Epithelial cell of proximal tubule (primary cell): Measurements from ENCODE around the gene SLU7. TPM values are rescaled to one million over a fixed set of nuclear protein-coding genes. Genes with fewer than 3 reads are reported as not detected.

ENCODE experiments used
- DNase-seq: peaks from one replicate; pipeline ENCODE4 v3.0.0-alpha.2; 2011; ENCODE audit warnings: low read depth
- H3K4me3 ChIP-seq: 2 replicates; pipeline ENCODE4 v1.5.1; 2011; ENCODE audit warnings: low read depth, mild to moderate bottlenecking, low read length
- total RNA-seq: library from RNA; depleted of rRNA; stranded (reverse); fragments of >200 nt; gene quantifications from 2 replicates; pipeline ENCODE4 v1.2.3, GENCODE V29; 2015
- TF ChIP-seq, protein P1 (sequence below): conservative IDR thresholded peaks from 2 replicates; pipeline ENCODE4 v1.5.1; 2012; ENCODE audit warnings: low read depth, mild to moderate bottlenecking, low read length

The SLU7 gene
- total RNA-seq, 1 donor from 2014 or later, result 59.0 TPM

DNA sequence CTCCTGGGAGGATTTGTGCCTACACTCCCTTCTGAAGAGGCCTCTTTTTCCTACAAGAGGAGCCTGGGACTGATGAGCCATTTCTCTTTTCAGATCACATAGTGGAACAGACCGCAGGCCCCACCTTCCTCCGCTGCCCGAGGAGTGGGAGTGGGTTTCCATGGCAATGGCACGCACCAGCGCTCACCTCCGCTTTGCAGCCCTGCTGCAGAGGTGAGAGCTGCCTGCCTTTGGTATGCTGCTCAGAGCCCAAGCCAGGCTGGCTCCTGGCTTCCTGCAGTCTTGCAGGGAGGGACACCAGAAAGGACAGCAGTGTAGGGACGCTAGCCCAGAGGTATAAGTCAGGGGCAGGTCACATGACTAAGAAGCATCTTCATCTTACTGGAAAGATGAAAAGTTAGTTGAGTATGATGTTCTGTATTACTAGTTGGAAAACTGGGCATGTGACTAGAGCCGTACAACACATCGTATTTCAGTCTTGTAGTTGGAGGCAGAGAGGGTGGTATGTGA lies 15.2 kb upstream of the SLU7 start:
- no peak for DNase-seq
- H3K4me3 ChIP-seq, result no peak overlapping the region
- TF ChIP-seq, protein P1, sequence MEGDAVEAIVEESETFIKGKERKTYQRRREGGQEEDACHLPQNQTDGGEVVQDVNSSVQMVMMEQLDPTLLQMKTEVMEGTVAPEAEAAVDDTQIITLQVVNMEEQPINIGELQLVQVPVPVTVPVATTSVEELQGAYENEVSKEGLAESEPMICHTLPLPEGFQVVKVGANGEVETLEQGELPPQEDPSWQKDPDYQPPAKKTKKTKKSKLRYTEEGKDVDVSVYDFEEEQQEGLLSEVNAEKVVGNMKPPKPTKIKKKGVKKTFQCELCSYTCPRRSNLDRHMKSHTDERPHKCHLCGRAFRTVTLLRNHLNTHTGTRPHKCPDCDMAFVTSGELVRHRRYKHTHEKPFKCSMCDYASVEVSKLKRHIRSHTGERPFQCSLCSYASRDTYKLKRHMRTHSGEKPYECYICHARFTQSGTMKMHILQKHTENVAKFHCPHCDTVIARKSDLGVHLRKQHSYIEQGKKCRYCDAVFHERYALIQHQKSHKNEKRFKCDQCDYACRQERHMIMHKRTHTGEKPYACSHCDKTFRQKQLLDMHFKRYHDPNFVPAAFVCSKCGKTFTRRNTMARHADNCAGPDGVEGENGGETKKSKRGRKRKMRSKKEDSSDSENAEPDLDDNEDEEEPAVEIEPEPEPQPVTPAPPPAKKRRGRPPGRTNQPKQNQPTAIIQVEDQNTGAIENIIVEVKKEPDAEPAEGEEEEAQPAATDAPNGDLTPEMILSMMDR, result no peak

DNA sequence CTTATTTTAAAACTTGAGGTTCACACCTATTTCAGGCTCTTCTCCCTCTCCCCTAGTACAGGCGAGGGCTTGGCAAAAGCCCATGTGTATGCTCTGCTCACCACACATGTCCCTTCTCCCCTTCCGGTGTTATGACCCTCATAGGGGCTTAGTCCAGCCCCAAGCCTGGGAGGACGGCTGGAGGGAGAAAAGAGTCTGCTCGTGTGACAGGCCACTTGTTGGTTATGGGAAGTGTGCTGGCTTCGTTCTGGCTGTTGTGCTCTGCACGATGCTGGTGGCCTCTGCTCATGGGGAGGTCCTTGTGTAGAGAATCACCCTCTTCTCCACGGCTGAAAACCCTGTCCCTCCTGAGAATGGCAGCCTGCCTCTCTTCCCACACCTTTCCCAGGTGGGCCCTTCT lies 13.9 kb upstream of the SLU7 start:
- H3K4me3 ChIP-seq, result no peak overlapping the region
- TF ChIP-seq, protein P1, result no peak
- DNase-seq, result no peak

DNA sequence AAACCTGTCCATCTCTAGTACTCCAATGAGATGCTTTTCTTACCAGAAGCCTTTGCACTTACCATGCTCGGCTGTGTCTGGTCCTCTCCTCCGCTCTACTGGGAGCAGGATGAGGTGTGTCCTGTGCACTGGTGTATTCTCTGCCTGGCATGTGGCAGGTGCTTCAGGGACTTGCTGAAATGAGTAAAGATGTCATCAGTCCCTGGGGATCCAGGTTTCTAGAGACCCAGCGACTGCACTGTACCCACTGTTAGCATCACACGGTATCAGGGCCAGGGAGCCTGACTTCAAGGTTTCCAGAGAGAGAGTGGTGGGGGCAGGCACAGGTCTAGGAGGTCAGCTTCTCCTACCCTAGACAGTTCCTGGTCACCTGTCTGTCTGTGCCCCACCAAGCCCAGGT lies 13.3 kb upstream of the SLU7 start:
- no peak overlapping the region for H3K4me3 ChIP-seq
- DNase-seq, result no peak
- TF ChIP-seq, protein P1, result no peak

DNA sequence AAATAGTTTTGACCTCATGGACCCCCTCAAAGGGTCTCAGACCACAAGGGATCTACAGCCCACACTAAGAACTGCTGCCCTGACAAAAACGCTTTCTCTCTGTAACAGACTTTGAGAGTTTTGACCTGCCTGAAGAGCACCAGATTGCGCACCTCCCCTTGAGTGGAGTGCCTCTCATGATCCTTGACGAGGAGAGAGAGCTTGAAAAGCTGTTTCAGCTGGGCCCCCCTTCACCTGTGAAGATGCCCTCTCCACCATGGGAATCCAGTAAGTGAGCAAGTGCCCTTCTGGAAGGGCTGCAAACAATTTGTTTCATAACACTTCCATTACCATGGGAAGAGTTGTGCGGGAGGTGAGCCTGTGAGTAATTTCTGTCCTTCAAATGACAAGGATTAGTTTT lies 8.7 kb upstream of the SLU7 start:
- TF ChIP-seq, protein P1, result no peak
- no peak for DNase-seq
- H3K4me3 ChIP-seq, result no peak overlapping the region

DNA sequence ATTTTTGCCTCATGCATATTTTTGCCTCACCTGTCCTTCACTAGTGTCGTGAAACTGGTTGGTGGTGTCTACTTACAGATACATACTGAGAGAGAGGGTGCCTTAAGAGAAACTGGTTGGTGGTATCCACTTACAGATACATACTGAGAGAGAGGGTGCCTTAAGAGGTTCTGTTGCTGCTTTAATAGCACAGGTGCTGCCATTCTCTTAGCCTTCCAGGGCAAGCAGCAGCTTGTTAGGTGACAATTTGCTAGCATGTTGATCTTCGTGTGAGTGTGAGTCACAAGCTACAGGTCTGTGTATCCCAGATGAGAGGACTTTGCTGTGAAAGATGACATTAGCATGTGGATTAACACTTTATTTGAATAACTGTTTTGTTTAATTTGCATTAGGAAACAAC lies 4.2 kb upstream of the SLU7 start:
- DNase-seq, result no peak
- TF ChIP-seq, protein P1, result no peak
- peak overlapping the region; percentile 64 for H3K4me3 ChIP-seq

DNA sequence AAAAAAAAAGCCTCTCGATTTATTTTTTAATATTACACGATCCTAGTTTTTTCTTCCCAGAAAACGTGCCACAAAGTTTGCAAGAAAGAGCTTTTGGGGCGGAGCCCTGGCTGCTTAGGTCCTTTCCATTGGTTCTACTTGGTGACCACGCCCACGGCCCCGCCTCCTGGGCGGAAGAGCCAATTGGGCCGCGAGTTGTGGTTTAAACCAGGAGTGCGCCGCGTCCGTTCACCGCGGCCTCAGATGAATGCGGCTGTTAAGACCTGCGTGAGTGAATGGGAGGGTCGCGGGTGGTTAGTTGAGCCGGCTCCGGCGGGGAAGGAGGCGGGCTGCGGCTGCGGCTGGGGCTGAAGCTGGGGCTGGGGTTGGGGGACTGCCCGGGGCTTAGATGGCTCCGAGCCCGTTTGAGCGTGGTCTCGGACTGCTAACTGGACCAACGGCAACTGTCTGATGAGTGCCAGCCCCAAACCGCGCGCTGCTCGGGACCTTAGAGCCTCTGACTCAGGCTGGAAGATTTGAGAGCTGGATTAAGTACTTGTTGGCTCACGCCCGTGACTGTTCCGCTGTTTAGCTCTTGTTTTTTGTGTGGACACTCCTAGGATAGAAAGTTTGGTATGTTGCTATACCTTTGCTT lies 2.9 kb upstream of the SLU7 start, which contains the start of gene PTTG1:
Gene PTTG1, plus strand, starts transcription at position 231 of the 634 bp plus-strand sequence. CDS start 458 bp downstream, outside the sequence.
- TF ChIP-seq, protein P1, result no peak
- DNase-seq, result no peak
- H3K4me3 ChIP-seq, result peak within 1 kb of the TSS; percentile 64

DNA sequence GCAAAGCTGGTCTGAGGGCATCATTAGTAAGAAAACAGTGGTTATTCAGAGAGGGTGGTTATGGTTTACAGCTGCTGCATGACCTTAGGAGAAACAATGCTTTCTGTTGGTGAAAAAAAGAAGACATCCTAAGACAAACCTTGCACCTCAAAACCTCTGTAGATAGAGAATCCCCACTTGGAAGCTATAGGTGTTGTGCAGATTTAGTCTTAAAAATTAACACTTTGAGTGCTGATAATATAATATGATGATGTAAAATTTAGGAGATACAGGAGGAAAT lies 1.4 kb upstream of the SLU7 start:
- no peak for DNase-seq
- no peak overlapping the region for H3K4me3 ChIP-seq
- TF ChIP-seq, protein P1, result no peak
